Mesothelial cell of epicardium (in vitro differentiated cells): ENCODE data around the gene MYRF. TPM values are rescaled to one million over a fixed set of nuclear protein-coding genes. Genes with fewer than 3 reads are reported as not detected.

Experiments
- DNase-seq, 2 experiments: peaks; one replicate each; pipeline ENCODE4 v3.0.0; 2021; ENCODE audit warnings: low spot score in 2 of 2; ENCODE audit not compliant: unreplicated experiment in 2 of 2
- H3K27ac Mint-ChIP-seq: 2 replicates; pipeline ENCODE4 v1.8.0; 2021; ENCODE audit warnings: mixed read lengths
- H3K27me3 Mint-ChIP-seq: 2 replicates; pipeline ENCODE4 v1.8.0; 2021; ENCODE audit warnings: low read depth, mixed read lengths
- H3K36me3 Mint-ChIP-seq: 2 replicates; pipeline ENCODE4 v1.8.0; 2021; ENCODE audit warnings: mixed read lengths
- H3K4me1 Mint-ChIP-seq: 2 replicates; pipeline ENCODE4 v1.8.0; 2021; ENCODE audit warnings: mixed read lengths
- H3K4me3 Mint-ChIP-seq: 2 replicates; pipeline ENCODE4 v1.8.0; 2021; ENCODE audit warnings: mild to moderate bottlenecking, moderate library complexity, mixed read lengths
- H3K9me3 Mint-ChIP-seq: 2 replicates; pipeline ENCODE4 v1.8.0; 2021; ENCODE audit warnings: mixed read lengths
- total RNA-seq: library from RNA; stranded (reverse); gene quantifications from 3 replicates; pipeline ENCODE4 v1.2.1, GENCODE V29; 2021
- TF ChIP-seq, protein P1 (sequence below): fragments of 200-600 bp; sonication (generic); IDR thresholded peaks from one replicate; pipeline ENCODE4 v1.5.0; 2021; ENCODE audit warnings: antibody characterized with exemption; ENCODE audit not compliant: unreplicated experiment

Gene MYRF
- total RNA-seq, 1 donor from 2014 or later, result 428 TPM

DNA sequence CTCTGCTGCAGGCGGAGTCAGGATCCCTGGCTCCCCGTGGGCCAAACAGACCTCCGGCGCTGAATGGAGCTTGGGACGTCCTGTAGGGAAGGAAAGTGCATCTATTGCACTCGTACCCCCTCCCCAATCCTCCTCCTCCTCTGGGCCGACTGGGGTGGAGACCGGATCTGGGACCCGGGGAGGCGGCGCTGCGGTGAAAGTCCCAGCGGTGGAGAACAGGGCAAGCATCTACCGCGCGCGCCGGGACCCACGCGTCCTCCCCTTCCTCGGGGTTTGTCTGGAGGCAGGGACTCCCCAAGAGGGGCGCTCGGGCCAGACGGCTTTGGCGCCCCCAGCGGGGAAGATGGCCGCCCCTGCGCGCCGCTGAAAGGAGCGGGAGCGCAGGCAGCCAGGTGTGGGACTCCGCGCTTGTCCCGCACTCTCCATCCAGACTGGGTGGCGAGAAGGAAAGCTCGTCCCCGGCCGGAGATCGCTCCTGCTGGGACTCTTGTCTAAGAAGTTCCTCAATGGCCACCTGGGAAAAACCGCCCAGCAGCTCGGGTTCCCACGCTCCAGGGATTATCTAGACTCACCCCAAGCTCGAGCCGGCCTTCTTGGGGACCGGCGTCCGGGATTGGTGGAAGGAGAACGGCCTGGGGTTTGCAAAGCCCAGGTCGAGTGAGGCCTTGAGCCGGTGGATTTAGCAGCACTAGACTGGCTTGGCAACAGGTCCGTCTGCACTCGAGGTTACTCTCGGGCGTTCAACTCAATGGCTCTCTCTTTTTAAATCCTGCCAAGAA, 76.4 kb downstream of the MYRF start:
- TF ChIP-seq, protein P1, sequence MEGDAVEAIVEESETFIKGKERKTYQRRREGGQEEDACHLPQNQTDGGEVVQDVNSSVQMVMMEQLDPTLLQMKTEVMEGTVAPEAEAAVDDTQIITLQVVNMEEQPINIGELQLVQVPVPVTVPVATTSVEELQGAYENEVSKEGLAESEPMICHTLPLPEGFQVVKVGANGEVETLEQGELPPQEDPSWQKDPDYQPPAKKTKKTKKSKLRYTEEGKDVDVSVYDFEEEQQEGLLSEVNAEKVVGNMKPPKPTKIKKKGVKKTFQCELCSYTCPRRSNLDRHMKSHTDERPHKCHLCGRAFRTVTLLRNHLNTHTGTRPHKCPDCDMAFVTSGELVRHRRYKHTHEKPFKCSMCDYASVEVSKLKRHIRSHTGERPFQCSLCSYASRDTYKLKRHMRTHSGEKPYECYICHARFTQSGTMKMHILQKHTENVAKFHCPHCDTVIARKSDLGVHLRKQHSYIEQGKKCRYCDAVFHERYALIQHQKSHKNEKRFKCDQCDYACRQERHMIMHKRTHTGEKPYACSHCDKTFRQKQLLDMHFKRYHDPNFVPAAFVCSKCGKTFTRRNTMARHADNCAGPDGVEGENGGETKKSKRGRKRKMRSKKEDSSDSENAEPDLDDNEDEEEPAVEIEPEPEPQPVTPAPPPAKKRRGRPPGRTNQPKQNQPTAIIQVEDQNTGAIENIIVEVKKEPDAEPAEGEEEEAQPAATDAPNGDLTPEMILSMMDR, result no peak
- Mint-ChIP-seq H3K27me3 (no peaks in the 10 kb centered on the region), H3K27ac (peak overlapping the region; percentile 95), H3K4me3 (peak overlapping the region; percentile 89), H3K36me3 (peaks cover 2% of the 10 kb centered on the region), H3K4me1 (peaks cover 53% of the 10 kb centered on the region), H3K9me3 (no peaks in the 10 kb centered on the region)
- DNase-seq, result peak; percentile 48 to 72

DNA sequence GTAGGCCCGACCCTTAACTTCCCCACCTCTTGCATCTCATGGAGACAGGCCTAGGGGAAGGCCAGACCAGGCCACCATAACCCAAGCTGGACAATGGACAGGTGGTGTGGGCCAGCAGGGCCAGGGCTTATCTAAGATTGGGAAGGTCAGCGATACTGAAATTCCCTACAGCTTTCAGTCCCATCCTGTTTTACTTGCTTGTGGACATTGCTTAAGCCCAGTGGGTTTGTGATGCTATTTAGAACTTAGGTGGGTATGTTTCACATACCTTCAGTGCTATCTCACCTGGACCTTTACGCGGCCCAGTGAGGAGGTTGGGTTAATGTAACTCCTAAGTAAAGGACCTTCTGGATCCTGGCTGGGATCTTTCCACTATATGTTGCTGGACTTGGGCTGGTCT, 77.4 kb downstream of the MYRF start:
- TF ChIP-seq, protein P1, result no peak
- peaks cover 61% of the 10 kb centered on the region for H3K4me1 Mint-ChIP-seq
- H3K27me3 Mint-ChIP-seq, result no peaks in the 10 kb centered on the region
- H3K4me3 Mint-ChIP-seq, result peak overlapping the region; percentile 89
- H3K27ac Mint-ChIP-seq, result peak overlapping the region; percentile 94
- no peak for DNase-seq
- no peaks in the 10 kb centered on the region for H3K9me3 Mint-ChIP-seq
- peaks cover 2% of the 10 kb centered on the region for H3K36me3 Mint-ChIP-seq

DNA sequence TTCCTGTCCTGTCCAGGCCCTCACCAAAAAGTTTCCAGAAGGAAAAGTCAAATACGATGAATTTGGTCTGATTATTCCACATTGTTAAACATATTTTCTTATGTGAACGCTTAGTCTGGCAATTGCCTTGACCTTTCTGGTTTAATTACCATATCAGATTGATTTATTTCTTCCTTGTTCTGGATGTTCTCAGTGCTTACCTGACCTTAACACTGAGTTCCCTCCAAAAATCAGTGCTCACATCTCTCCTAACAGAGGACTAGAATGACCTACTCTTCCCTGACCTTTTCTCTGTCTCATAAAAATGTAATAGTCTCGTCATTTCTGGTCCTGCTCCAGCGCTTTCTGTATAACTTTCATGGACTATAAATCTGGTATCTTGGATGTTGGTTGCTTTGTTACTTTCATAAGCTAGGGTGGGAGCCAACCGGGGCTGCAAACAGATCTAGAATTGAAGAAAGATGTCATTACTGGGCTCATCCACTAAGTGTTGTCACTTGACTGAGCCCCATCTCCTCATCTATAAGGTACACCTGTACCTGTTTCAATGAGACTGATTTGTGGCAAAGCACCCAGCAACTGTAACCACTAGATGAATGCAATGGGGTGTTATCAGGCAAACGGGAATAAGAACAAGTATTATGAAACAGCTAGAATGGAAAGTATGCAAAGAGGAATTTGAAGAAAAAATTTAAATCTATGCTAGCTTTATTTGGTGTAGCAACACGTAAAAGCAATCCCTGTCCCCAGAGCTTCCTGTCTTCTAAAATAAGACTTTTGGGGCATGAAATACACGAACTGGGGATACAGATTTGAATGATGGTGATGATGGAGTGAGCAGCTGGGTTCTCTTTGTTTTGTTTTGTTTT, 78.0 kb downstream of the MYRF start:
- Mint-ChIP-seq H3K27me3 (no peaks in the 10 kb centered on the region), H3K4me1 (peaks cover 65% of the 10 kb centered on the region), H3K36me3 (peaks cover 2% of the 10 kb centered on the region), H3K27ac (peak overlapping the region; percentile 94), H3K4me3 (peak overlapping the region; percentile 89), H3K9me3 (no peaks in the 10 kb centered on the region)
- no peak for DNase-seq
- TF ChIP-seq, protein P1, result no peak

DNA sequence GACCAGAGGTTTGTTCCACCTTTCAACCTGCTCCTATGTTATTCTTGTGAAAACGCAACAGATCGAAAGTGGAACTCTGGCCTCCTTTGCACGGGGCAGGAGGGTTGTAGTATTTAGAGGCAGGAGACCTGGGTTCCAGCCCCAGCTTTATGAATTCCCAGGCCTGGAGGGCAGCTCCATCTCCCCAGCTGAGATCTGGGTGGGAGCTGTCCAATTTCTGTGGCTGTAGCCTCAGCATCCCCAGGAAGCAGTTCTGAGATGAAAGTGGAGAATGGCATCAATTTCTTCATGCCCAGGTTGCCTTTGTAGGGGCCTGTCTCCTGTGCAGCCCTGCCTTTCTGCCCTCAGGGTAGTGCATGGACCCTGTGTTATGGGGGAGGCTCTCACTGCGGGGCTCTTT, 79.8 kb downstream of the MYRF start:
- no peaks in the 10 kb centered on the region for H3K27me3 Mint-ChIP-seq
- DNase-seq, result no peak
- peak overlapping the region; percentile 52 for H3K4me3 Mint-ChIP-seq
- no peaks in the 10 kb centered on the region for H3K9me3 Mint-ChIP-seq
- peaks cover 2% of the 10 kb centered on the region for H3K36me3 Mint-ChIP-seq
- H3K4me1 Mint-ChIP-seq, result peaks cover 60% of the 10 kb centered on the region
- TF ChIP-seq, protein P1, result no peak
- H3K27ac Mint-ChIP-seq, result peak overlapping the region; percentile 94

DNA sequence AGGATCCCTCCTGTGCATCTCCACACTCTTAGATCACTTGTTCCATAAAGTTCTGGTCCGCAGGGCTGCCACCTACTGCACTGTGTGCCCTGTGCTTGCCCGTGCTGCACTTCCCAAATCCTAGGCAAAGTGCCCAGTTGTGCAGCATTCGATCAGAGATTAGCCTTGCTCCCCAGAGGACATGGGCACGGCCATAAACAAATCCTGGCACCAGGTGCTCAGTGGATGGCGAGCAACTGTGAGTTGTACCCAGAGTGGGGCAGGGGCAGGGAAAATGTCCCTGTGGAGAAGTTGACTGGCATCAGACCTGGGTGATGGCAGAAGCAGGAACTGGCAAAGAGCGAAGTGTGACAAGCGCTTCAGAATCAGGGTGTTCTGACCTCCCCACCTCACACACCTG, 80.3 kb downstream of the MYRF start:
- H3K4me1 Mint-ChIP-seq, result peaks cover 59% of the 10 kb centered on the region
- no peak for DNase-seq
- H3K9me3 Mint-ChIP-seq, result no peaks in the 10 kb centered on the region
- H3K4me3 Mint-ChIP-seq, result no peak overlapping the region
- peaks cover 2% of the 10 kb centered on the region for H3K36me3 Mint-ChIP-seq
- TF ChIP-seq, protein P1, result no peak
- H3K27ac Mint-ChIP-seq, result peak overlapping the region; percentile 90
- no peaks in the 10 kb centered on the region for H3K27me3 Mint-ChIP-seq
